Activated CD4-positive, alpha-beta T cell treated with anti-CD3 and anti-CD28 coated beads, Interleukin-2, amount 50 U/mL, for 4 hours (primary cell): ENCODE measurements around the gene NDE1.

Experiments used
- DNase-seq, 2 experiments: peaks; one replicate each; pipeline ENCODE4 v3.0.0-alpha.2; 2020

Gene NDE1

GRCh38 chr16:15739950-15740349 lies 89.9 kb downstream of the NDE1 start:
- DNase-seq = no peak

DNA sequence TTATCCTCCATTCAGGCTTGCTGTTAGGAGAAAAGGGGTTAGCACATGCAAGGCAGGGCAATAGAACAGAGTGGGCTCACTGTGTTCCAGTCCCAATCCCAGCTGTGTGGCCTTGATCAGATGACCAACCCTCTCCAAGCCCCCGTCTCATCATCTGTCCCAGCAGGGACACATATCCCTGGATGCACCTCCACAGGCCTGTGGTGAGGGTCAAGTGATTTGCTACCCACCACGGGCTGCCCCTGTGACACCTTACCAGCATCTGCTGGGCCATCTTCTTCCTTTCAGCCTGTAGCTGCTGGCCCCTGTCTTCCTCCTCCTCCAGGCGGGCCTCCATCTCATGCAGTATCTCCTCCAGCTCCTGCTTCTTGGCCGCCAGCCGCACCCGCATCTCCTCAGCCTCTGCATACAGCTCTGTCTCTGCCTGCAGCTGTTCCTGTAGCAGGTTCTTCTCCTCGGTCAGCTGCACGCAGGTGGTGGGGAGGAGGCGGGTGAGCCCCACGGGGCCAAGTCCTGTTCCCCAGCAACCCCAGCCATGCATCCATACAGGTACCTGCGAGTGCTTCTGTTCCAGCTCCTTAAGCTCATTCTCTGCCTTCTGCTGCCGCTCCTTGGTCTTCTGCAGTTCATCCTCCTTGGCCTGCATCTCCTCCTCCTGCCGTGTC lies 91.3 kb downstream of the NDE1 start:
- DNase-seq = no peak

GRCh38 chr16:15742716-15743115 lies 92.7 kb downstream of the NDE1 start:
- no peak for DNase-seq

- no peak for DNase-seq
Observed at GRCh38 chr16:15743657-15744056, 93.6 kb downstream of the NDE1 start.

DNA sequence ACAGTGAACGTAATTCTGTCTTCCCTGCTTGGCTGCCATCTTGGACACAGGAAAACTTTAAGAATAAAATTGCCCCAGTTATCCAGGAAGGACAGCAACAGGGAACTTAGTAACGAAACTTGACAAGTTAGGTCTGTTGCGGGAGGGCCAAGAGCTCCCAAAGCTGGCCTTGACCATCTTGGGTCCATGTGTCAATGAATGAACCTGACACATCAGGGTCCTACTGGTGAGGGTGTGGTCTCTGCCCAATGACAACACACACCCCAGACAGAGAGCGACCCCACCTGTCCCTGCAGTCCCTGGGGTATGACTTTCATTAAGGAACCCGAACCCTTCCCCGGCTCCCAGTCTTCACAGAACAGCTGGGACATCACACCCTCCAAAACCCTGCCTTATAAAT lies 96.3 kb downstream of the NDE1 start:
- DNase-seq = no peak

- no peak for DNase-seq
Observed at GRCh38 chr16:15747937-15748336, 97.9 kb downstream of the NDE1 start.

DNA sequence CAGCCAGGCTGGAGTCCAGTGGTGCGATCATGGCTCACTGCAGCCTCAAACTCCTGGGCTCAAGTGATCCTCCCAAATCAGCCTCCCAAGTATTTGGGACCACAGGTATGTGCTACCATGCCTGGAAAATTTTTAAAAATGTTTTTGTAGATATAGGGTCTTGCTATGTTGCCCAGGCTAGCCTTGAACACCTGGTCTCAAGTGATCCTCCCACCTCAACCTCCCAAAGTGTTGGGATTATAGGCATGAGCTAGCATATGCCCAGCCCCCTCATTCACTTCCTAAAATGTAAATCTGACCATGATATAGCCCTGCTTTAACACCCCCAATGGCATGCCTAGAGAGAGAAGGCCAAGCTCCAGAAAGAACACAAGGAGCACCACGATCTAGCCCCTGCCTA lies 98.6 kb downstream of the NDE1 start:
- no peak for DNase-seq

GRCh38 chr16:15749371-15749770 lies 99.3 kb downstream of the NDE1 start:
- DNase-seq = no peak

- no peak for DNase-seq
Observed at GRCh38 chr16:15749985-15750384, 99.9 kb downstream of the NDE1 start.

DNA sequence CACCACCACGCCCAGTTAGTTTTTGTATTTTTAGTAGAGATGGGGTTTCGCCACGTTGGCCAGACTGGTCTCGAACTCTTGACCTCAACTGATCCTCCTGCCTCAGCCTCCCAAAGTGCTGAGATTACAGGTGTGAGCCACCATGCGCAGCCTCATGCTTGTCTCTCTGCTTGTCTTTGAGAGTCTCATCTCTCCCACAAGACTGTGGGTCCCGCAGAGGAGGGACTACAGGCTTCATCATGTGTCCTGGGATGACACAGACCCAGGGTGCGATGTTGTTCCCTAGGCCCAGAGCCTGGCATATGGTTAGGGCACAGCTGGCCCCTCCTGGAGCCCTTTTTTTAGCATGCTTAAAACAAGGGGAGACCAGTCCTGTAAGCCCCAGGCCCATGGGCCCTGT lies 101.9 kb downstream of the NDE1 start:
- DNase-seq = no peak

GRCh38 chr16:15752717-15753488 lies 102.9 kb downstream of the NDE1 start:
- no peak for DNase-seq

GRCh38 chr16:15754821-15755534 lies 104.9 kb downstream of the NDE1 start:
- DNase-seq = no peak

DNA sequence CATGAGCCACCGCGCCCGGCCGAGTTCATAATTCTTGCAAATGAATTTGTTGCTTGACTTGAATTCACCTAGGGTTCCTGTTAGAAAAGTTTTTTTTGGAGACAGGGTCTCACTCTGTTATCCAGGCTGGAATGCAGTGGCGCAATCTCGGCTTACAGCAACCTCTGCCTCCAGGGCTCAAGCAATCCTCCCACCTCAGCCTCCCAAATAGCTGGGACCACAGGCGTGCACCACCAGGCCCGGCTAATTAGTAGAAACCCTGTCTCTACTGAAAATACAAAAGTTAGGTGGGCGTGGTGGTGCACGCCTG lies 107.0 kb downstream of the NDE1 start:
- no peak for DNase-seq

- no peak for DNase-seq
Observed at GRCh38 chr16:15757630-15758251, 107.7 kb downstream of the NDE1 start.

GRCh38 chr16:15759070-15759469 lies 109.0 kb downstream of the NDE1 start:
- DNase-seq = no peak

DNA sequence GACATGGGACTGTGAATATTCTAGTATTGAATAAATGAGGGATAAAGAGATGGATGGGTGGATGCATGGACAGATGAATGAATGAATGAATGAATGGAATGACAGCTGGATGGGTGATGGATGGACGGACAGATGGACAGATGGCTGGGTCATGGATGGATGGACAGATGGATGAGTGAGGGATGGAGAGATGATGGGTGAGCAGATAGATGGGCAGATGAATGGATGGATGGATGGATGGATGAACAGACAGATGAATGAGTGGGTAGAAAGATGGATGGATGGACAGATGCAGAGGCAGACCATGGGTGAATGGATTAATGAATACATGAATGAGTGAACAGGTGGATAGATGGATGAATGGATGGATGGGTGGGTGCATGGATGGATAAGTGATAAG lies 110.1 kb downstream of the NDE1 start:
- DNase-seq = no peak

GRCh38 chr16:15764112-15764511 lies 114.1 kb downstream of the NDE1 start:
- no peak for DNase-seq

DNA sequence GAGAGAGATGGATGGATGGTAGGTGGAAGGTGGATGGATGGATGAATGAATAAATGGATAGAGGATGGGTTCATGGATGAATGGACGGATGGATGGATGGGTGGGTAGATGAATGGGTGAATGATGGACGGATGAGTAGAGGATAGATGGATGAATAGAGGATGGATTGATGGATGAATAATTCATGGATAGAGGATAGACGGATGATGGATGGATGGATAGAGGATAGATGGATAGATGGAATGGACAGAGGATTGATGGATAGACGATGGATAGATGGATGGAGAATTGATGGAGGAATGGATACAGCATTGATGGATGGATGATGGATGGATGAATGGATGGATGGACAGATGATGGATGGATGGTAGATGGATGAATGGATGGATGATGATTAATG lies 115.1 kb downstream of the NDE1 start:
- no peak for DNase-seq

- DNase-seq = peak in 1 of 2 experiments; percentile 7
Observed at GRCh38 chr16:15765880-15766279, 115.8 kb downstream of the NDE1 start.

DNA sequence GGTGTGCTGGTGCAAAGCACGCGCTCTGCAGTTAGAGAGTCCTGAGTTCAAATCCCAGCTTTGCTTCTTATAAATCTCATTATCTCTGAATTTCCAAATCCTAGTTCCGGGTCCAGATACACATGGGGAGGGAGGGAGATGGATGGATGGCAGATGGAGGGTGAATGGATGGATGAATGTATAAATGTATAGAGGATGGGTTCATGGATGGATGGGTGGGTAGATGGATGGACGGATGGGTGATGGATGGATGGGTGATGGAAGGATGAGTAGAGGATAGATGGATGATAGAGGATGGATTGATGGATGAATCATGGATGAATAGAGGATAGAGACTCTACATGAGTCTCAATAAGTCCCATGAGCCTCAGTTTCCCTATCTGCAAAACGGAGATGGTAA lies 116.9 kb downstream of the NDE1 start:
- DNase-seq = no peak

DNA sequence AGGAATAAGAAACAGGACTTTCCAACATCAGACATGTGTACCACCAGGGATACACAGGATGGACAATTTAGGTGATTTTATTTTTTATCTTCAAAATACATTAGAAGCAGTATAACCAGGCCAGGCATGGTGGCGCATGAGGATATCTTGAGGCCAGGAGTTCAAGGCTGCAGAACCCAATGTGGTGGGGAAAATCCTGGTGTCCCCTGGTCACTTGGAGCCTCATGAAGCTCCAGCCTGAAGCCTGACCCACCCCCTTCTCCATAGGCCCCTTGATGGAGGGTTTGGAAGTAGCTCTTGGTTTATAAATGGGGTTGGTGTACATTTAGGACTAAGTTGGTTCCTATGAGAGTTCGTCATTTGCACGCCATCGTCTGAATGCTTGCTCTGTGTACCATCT lies 118.2 kb downstream of the NDE1 start:
- no peak for DNase-seq

DNA sequence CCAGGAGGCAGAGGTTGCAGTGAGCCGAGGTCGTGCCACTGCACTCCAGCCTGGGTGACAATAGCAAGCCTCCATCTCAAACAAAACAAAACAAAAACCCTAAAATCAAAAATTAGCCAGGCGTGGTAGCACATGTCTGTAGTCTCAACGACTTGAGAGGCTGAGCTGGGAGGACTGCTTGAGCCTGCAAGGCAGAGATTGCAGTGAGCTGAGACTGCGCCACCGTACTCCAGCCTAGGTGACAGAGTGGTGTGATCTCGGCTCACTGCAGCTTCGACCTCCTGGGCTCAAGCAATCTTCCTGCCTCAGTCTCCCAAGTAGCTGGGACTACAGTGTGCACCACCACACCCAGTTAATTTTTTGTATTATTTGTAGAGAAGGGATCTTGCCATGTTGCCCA lies 119.2 kb downstream of the NDE1 start:
- no peak for DNase-seq

- no peak for DNase-seq
Observed at GRCh38 chr16:15770107-15770506, 120.1 kb downstream of the NDE1 start.

DNA sequence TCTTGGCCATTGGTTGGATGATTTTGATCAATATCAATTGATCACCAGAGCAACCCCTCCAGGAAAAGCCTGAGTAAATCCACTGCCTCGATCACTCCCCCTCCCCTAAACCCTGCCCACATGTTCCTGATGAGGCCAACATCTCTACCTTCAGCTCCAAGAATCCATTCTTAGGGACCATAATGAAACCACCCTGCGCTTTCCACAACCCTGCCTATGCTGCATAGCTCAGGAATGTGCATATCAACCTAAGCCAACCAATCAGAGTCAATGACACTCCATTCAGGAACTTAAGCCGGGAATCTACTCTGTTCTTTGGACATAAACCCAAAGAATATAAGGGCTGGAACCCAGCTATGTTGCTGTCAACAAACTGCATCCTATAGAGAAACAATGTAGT lies 120.5 kb downstream of the NDE1 start:
- no peak for DNase-seq
